Type B pancreatic cell (in vitro differentiated cells): ENCODE results near the gene PCDHGC5. TPM values are rescaled to one million over a fixed set of nuclear protein-coding genes. Genes with fewer than 3 reads are reported as not detected.
A peak's percentile ranks its signal among the peaks of the same experiment; 100 is the strongest.

ENCODE experiments used
- DNase-seq: peaks from one replicate; pipeline ENCODE4 v3.0.0; 2021; ENCODE audit warnings: mixed read lengths; ENCODE audit not compliant: unreplicated experiment; ENCODE audit errors: extremely low spot score
- H3K27ac Mint-ChIP-seq: 2 replicates; pipeline ENCODE4 v1.8.0; 2021; ENCODE audit warnings: mild to moderate bottlenecking, mixed read lengths
- H3K27me3 Mint-ChIP-seq: 2 replicates; pipeline ENCODE4 v1.8.0; 2021; ENCODE audit warnings: mixed read lengths
- H3K36me3 Mint-ChIP-seq: 2 replicates; pipeline ENCODE4 v1.8.0; 2021; ENCODE audit warnings: mixed read lengths
- H3K4me1 Mint-ChIP-seq: one replicate; pipeline ENCODE4 v1.8.0; 2021; ENCODE audit warnings: mixed read lengths; ENCODE audit not compliant: unreplicated experiment
- H3K4me3 Mint-ChIP-seq: 2 replicates; pipeline ENCODE4 v1.8.0; 2021; ENCODE audit warnings: mild to moderate bottlenecking, mixed read lengths
- H3K9me3 Mint-ChIP-seq: 2 replicates; pipeline ENCODE4 v1.8.0; 2021; ENCODE audit warnings: mixed read lengths
- total RNA-seq: library from RNA; stranded (reverse); gene quantifications from 2 replicates; pipeline ENCODE4 v1.2.1, GENCODE V29; 2021; ENCODE audit warnings: low replicate concordance
- TF ChIP-seq, protein P1 (sequence below): fragments of 200-600 bp; sonication (generic); conservative IDR thresholded peaks from 2 replicates; pipeline ENCODE4 v1.5.0; 2021; ENCODE audit warnings: antibody characterized with exemption, mild to moderate bottlenecking

The PCDHGC5 gene
- total RNA-seq, 1 donor from 2014 or later = 1.9 TPM

DNA sequence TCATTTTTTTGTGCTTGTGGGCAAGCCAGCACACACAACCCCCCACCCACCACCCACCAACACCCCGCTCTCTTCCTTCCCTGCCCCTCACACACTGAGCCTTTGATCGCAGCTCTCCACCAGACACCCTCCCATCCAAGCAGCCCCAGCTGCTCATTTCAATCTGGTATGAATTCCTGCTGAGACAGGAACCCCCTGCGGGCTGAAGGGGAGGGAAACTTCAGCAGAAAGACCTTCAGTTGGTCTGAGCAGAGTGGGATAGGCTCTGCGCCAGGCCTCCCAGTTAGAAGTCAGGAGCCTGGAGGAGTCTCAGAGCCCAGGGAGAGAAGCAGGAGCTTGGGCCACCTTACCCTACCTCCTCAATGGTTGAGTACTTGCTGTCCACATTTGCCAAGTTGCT is 7.2 kb downstream of the PCDHGC5 start:
- Mint-ChIP-seq H3K9me3 (no peaks in the 10 kb centered on the region), H3K27me3 (peaks cover 15% of the 10 kb centered on the region), H3K36me3 (peaks cover 17% of the 10 kb centered on the region), H3K4me1 (peaks cover 21% of the 10 kb centered on the region), H3K4me3 (peak overlapping the region; percentile 59), H3K27ac (peak overlapping the region; percentile 58)
- no peak for DNase-seq
- TF ChIP-seq, protein P1, sequence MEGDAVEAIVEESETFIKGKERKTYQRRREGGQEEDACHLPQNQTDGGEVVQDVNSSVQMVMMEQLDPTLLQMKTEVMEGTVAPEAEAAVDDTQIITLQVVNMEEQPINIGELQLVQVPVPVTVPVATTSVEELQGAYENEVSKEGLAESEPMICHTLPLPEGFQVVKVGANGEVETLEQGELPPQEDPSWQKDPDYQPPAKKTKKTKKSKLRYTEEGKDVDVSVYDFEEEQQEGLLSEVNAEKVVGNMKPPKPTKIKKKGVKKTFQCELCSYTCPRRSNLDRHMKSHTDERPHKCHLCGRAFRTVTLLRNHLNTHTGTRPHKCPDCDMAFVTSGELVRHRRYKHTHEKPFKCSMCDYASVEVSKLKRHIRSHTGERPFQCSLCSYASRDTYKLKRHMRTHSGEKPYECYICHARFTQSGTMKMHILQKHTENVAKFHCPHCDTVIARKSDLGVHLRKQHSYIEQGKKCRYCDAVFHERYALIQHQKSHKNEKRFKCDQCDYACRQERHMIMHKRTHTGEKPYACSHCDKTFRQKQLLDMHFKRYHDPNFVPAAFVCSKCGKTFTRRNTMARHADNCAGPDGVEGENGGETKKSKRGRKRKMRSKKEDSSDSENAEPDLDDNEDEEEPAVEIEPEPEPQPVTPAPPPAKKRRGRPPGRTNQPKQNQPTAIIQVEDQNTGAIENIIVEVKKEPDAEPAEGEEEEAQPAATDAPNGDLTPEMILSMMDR = no peak

DNA sequence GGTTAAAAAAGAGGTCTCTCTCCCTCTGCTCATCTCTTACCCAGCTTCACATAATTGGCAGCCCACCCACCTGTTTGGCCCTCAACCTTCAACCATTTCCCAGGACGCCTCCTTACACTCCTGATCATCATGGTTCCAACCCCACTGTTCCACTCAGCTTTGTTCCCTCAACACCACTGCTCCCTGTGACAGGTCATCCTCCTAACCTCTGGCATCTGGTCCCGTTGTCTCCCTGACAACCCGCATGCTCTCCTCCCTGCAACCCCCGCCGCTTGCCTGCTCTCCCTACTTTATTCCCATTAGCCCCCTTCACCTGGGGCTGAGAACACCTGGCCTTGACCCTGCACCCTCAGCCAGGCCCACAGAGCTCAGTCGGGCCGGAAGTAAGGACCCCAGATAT is 12.9 kb downstream of the PCDHGC5 start:
- H3K4me3 Mint-ChIP-seq = no peak overlapping the region
- no peaks in the 10 kb centered on the region for H3K9me3 Mint-ChIP-seq
- TF ChIP-seq, protein P1 = no peak
- H3K27me3 Mint-ChIP-seq = no peaks in the 10 kb centered on the region
- H3K27ac Mint-ChIP-seq = no peak overlapping the region
- peaks cover 26% of the 10 kb centered on the region for H3K36me3 Mint-ChIP-seq
- H3K4me1 Mint-ChIP-seq = peaks cover 8% of the 10 kb centered on the region
- DNase-seq = no peak

DNA sequence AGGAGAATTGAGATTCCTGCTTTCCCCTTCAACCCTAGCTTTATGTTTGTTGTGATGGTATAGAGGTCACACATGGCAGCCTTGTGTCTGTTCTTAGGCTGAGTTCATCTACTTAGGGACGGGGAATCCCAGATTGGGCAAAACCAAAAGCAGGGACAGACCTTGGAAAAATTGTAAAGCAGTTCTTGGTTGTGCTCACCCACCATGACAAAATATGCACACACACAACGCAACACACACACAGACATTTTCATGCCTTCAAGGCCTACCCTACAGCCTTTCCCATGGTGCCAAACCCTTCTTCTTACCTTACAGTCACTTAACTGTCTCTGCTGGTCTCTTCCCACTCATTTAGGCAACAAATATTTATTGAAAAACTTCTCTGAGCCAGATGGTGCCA is 14.8 kb downstream of the PCDHGC5 start:
- no peaks in the 10 kb centered on the region for H3K27me3 Mint-ChIP-seq
- no peak for DNase-seq
- H3K36me3 Mint-ChIP-seq = peaks cover 20% of the 10 kb centered on the region
- H3K4me3 Mint-ChIP-seq = no peak overlapping the region
- TF ChIP-seq, protein P1 = no peak
- H3K9me3 Mint-ChIP-seq = no peaks in the 10 kb centered on the region
- H3K4me1 Mint-ChIP-seq = peaks cover 25% of the 10 kb centered on the region
- H3K27ac Mint-ChIP-seq = no peak overlapping the region

DNA sequence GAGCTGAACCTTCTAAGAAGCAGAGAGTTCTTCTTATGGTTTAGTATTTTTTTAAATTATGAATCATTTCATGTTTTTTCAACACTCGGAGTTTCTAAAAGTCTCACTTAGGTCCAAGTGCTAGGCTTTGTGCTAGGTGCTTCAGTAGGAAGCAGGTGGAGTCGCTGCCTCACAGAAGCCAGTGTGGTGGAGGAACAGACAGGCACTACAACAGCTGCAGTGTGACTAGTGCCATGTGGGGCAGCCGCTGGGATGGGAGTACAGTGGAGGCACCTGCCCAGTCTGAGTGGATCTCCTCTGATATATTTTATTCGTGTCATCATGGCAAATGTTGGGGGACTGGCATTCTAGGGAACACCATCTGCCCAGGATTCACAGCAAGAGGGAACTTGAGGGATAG is 15.3 kb downstream of the PCDHGC5 start:
- Mint-ChIP-seq H3K9me3 (no peaks in the 10 kb centered on the region), H3K4me3 (no peak overlapping the region), H3K4me1 (peaks cover 28% of the 10 kb centered on the region), H3K27me3 (no peaks in the 10 kb centered on the region), H3K27ac (no peak overlapping the region), H3K36me3 (peaks cover 20% of the 10 kb centered on the region)
- TF ChIP-seq, protein P1 = no peak
- no peak for DNase-seq

DNA sequence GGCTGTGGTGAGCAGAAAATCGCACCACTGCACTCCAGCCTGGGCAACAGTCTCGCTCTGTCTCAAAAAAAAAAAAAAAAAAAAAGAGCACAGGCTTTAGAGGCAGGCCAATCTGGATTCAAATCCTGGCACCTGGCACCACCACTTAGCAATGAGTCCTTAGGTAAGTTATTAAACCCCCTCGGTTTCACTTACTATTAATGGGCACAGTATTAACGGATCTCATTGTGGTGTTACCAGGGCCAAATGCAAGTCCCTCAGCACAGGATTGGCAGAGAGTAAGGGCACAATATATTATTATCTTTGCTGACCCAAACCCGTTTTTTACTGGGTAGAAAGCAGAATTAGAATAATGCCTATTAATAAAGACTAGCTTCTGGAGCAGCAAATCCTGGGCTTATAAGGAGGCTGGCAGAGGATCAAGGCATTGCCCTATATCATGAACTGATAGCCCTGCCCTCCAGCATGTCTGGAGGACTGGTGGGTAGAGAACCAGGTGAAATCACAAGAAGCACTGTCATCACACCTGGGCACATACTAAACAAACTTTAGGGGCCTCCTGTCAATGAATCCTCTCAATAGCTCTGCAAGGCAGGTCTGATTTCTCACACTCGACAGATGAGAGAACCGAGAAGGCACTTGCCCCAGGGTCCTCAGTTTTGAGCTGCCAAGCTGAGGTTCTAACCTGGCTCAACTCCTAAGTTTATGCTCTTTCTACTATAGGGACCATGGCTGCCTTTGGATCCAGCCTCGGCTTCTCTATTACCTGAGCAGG is 17.7 kb downstream of the PCDHGC5 start:
- DNase-seq = no peak
- H3K9me3 Mint-ChIP-seq = no peaks in the 10 kb centered on the region
- H3K27ac Mint-ChIP-seq = peak overlapping the region; percentile 57
- no peaks in the 10 kb centered on the region for H3K27me3 Mint-ChIP-seq
- H3K36me3 Mint-ChIP-seq = peaks cover 16% of the 10 kb centered on the region
- TF ChIP-seq, protein P1 = no peak
- H3K4me3 Mint-ChIP-seq = no peak overlapping the region
- H3K4me1 Mint-ChIP-seq = peaks cover 42% of the 10 kb centered on the region
